Coronary artery (tissue), 2 donors: Measurements from ENCODE around the gene ZNF683.

Source experiments
- DNase-seq: peaks from one replicate; pipeline ENCODE4 v3.0.0-alpha.2; 2017; ENCODE audit warnings: low spot score
- H3K27ac ChIP-seq, 2 donors: fragments of 200-600 bp; sonication (generic); one replicate each; pipeline ENCODE4 v1.5.1; 2016 to 2019
- H3K4me3 ChIP-seq: fragments of 200-600 bp; sonication (generic); 2 replicates; pipeline ENCODE4 v1.5.1; 2016; ENCODE audit warnings: mild to moderate bottlenecking, moderate library complexity
- TF ChIP-seq, protein P1 (sequence below): fragments of 200-600 bp; sonication (generic); IDR thresholded peaks from one replicate; pipeline ENCODE4 v1.5.1; 2019; ENCODE audit warnings: antibody characterized with exemption

ZNF683 gene

DNA sequence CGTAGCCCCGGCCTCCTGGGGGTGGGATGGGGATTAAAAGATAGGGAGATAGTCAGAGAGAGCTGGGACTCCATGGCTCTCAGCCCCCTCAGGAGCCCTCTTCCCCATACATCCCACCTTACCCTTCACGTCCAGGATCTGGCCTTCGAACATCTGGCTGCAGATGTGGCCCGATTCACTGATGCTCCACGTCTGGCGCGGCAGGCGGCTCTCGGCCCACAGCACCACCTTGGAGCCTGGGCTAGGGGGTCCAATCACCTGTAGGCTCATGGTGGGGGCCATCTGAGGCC lies 50.6 kb downstream of the ZNF683 start:
- TF ChIP-seq, protein P1, sequence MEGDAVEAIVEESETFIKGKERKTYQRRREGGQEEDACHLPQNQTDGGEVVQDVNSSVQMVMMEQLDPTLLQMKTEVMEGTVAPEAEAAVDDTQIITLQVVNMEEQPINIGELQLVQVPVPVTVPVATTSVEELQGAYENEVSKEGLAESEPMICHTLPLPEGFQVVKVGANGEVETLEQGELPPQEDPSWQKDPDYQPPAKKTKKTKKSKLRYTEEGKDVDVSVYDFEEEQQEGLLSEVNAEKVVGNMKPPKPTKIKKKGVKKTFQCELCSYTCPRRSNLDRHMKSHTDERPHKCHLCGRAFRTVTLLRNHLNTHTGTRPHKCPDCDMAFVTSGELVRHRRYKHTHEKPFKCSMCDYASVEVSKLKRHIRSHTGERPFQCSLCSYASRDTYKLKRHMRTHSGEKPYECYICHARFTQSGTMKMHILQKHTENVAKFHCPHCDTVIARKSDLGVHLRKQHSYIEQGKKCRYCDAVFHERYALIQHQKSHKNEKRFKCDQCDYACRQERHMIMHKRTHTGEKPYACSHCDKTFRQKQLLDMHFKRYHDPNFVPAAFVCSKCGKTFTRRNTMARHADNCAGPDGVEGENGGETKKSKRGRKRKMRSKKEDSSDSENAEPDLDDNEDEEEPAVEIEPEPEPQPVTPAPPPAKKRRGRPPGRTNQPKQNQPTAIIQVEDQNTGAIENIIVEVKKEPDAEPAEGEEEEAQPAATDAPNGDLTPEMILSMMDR = no peak
- no peak overlapping the region for H3K4me3 ChIP-seq
- no peak for DNase-seq
- H3K27ac ChIP-seq = no peak overlapping the region

DNA sequence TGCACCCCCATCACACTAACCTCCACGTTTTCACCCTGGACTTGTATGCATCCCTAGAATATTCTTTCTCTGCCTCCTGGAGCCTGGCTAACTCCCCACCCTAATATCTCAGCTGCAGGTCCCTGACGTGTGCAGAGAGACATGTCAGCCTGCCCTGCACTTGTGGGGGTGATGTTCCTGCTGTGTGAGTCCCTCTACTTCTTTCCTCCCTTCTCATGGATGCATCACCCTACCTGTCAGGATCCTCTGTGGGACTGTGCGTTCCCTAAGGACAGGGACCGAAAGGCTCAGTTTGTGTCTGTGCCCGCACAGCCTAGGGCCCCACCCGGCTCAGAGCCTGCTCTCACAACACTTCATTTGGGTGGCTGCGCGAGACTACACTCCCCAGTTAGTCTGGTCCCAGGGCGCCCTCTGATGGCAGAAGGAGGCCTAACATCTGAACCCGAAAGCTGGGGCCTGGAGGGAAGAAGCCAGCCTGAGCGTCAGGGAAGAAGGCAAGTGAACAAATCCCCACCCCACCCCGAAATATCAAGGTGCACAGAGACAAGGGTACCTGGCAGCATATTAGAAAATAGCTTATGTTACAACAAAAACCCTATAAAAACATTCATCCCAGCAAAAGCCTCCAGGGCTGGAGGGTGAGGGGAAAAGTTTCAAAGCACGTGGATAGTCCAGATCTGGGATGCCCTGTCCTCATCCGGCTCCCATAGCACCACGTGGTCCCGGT lies 51.1 kb downstream of the ZNF683 start:
- Histone ChIP-seq H3K4me3 (no peak overlapping the region), H3K27ac (no peak overlapping the region)
- DNase-seq = peak; percentile 92
- TF ChIP-seq, protein P1 = peak; percentile 72

DNA sequence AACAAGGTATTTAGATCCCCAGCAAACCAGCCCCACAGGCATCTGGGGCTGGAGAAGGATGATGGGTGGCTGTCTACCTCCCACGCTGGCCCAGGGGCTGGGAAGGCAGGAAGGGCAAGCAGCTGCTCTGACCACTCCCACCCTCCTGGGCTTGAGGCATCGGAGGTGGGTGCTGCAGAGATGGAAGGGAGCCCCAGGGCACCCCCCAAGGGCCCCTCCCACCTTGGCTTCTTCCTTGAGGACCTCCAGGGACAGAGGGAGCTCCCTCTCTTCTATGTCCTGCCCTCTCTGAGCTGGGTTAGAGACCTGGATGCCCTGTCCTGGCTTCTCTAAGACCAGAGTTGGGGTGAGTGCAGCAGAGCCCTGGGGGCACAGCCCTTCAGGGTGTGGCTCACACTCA lies 51.7 kb downstream of the ZNF683 start:
- TF ChIP-seq, protein P1 = no peak
- H3K27ac ChIP-seq = no peak overlapping the region
- no peak overlapping the region for H3K4me3 ChIP-seq
- DNase-seq = no peak

DNA sequence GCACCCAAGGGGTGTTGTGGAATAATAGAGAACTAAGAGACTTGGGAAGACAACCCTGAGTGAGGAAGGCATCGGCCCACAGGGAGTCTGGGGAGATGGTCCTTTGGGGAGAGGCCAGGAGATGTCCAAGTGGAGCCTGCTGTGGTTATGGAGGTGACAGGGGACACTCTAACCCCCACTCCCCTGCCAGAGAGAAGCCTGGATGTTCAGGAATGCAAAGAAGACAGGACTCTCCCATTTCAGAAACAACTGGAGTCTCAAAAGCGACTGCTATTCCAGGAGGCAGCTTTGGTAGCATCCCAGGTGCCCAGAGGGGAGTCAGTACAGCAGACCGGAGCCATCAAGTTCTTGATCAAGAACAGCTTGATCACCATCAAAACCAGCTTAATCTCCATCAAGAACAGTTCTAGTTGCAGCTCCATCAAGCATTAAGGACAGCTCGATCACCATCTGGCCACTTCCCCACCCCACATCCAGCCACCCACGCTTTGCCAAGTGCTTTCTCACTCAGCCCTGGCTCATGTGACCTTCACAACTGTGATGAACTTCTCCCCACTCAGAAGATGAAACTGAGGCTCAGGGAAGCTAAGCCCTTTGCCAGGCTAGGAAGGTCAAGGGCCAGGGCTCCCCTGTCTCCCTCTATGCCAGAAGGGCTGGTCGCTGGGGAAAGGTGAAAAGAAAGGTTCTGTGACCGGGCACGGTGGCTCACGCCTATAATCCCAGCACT lies 54.0 kb downstream of the ZNF683 start:
- H3K4me3 ChIP-seq = no peak overlapping the region
- TF ChIP-seq, protein P1 = no peak
- H3K27ac ChIP-seq = no peak overlapping the region
- no peak for DNase-seq

DNA sequence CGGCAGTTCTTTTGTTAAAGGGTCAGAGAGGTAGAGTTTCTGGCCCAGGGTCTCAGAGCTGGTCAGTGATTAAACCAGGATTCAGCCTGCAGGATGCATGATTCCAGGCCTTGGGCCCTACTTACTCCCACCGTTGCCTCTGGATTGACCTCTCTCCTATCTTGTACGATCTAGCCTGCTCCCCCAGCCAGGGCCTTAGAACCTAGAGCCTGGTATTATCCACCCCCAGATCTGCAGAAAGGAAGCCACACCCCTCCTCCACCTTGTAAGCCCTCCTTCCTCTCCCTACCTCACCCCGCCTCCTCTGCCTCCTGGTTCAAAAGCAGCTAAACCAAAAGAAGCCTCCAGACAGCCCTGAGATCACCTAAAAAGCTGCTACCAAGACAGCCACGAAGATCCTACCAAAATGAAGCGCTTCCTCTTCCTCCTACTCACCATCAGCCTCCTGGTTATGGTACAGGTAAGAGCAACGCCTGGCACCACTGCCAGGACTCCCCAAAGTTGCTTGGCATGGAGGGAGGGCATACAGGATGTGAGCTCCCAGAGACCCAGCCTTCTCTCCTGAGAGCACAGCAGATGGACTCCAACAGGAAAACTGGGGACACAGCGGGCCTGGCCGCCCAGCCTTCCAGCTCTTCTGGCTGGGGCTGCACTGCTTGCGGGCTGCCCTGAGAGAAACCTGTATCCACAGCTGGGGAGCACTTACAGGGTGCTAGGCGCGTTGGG lies 54.8 kb downstream of the ZNF683 start, which contains the start of gene CD52:
CD52 (plus strand) TSS at position 347 of the 726 bp plus-strand sequence; CDS start at position 407, 60 bp downstream.
- no peak for DNase-seq
- TF ChIP-seq, protein P1 = no peak
- Histone ChIP-seq H3K27ac (no peak within 1 kb of the TSS), H3K4me3 (no peak within 1 kb of the TSS)

DNA sequence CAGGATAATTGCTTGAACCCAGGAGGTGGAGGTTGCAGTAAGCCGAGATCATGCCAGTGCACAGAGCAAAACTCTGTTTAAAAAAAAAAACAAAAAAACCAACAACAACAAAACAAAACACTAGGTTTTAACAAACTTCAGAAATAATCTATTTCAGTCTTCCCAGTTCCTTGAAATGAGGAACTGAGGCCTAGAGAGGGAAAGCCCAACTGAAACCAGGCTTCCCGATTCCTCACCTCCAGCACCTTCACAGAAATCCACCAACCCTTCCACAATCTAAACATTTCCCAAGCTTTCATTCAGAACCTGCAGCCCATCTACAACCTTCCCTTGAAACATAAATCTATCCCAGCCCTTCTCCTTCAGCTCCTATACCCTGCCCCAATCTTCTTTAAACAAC lies 55.4 kb downstream of the ZNF683 start:
- H3K4me3 ChIP-seq = no peak overlapping the region
- DNase-seq = no peak
- TF ChIP-seq, protein P1 = no peak
- H3K27ac ChIP-seq = no peak overlapping the region
